NCI-H1105 (cell line): Measurements from ENCODE around the gene LHFPL3.
"Not testable (repeated sequence)": the region's sequence is repeated elsewhere in the genome, so short reads cannot be mapped to it uniquely, and the experiment has no call there.

ENCODE experiments used
- DNase-seq: peaks from one replicate; lab custom pipeline; 2025; lab: John Stamatoyannopoulos, UW

The LHFPL3 gene

GRCh38 chr7:104482362-104483037, 154.1 kb downstream of the LHFPL3 start:
- DNase-seq: peak; percentile 95

GRCh38 chr7:104486931-104487330, 158.5 kb downstream of the LHFPL3 start:
- DNase-seq: no peak

- DNase-seq: no peak
These were observed 159.2 kb downstream of the LHFPL3 start for GRCh38 chr7:104487642-104488041.

- no peak for DNase-seq
These were observed 169.1 kb downstream of the LHFPL3 start for GRCh38 chr7:104497379-104497967.

- DNase-seq: no peak
These were observed 171.6 kb downstream of the LHFPL3 start for GRCh38 chr7:104499975-104500374.

- no peak for DNase-seq
These were observed 181.5 kb downstream of the LHFPL3 start for GRCh38 chr7:104509874-104510273.

GRCh38 chr7:104524853-104525252, 196.4 kb downstream of the LHFPL3 start:
- no peak for DNase-seq

GRCh38 chr7:104528142-104528541, 199.7 kb downstream of the LHFPL3 start:
- DNase-seq: no peak

GRCh38 chr7:104529567-104529966, 201.2 kb downstream of the LHFPL3 start:
- no peak for DNase-seq

- DNase-seq: no peak
These were observed 201.8 kb downstream of the LHFPL3 start for GRCh38 chr7:104530251-104530650.

- DNase-seq: no peak
These were observed 205.7 kb downstream of the LHFPL3 start for GRCh38 chr7:104534149-104534548.

GRCh38 chr7:104535841-104536240, 207.4 kb downstream of the LHFPL3 start:
- no peak for DNase-seq

- DNase-seq: no peak
These were observed 208.6 kb downstream of the LHFPL3 start for GRCh38 chr7:104536956-104537355.

GRCh38 chr7:104538152-104538551, 209.7 kb downstream of the LHFPL3 start:
- DNase-seq: no peak

- no peak for DNase-seq
These were observed 213.5 kb downstream of the LHFPL3 start for GRCh38 chr7:104541897-104542296.

- no peak for DNase-seq
These were observed 220.5 kb downstream of the LHFPL3 start for GRCh38 chr7:104548861-104549260.

- no peak for DNase-seq
These were observed 222.0 kb downstream of the LHFPL3 start for GRCh38 chr7:104550362-104550761.

GRCh38 chr7:104551226-104551625, 222.8 kb downstream of the LHFPL3 start:
- no peak for DNase-seq

- no peak for DNase-seq
These were observed 223.7 kb downstream of the LHFPL3 start for GRCh38 chr7:104552102-104552501.

GRCh38 chr7:104553074-104553473, 224.7 kb downstream of the LHFPL3 start:
- no peak for DNase-seq

GRCh38 chr7:104563350-104563901, 235.0 kb downstream of the LHFPL3 start:
- not testable (repeated sequence) for DNase-seq

- no peak for DNase-seq
These were observed 241.3 kb downstream of the LHFPL3 start for GRCh38 chr7:104569751-104570150.

- no peak for DNase-seq
These were observed 244.2 kb downstream of the LHFPL3 start for GRCh38 chr7:104572554-104572953.

- no peak for DNase-seq
These were observed 256.2 kb downstream of the LHFPL3 start for GRCh38 chr7:104584620-104585019.
